Endothelial cell of umbilical vein (primary cell): ENCODE measurements around the gene ALOXE3. TPM values are rescaled to one million over a fixed set of nuclear protein-coding genes. Genes with fewer than 3 reads are reported as not detected.

ENCODE experiments used
- BruUV-seq: library from RNA; stranded (reverse); fragments of 400-500 nt; replicated peaks from 2 replicates; lab custom pipeline; 2021; lab: Mats Ljungman, UMichigan
- CTCF ChIA-PET: fragments of 300-600, 350-600 bp; sonication (Branson Sonifier 250); formaldehyde crosslinking; loops from one replicate; lab custom pipeline; 2021; ENCODE audit warnings: antibody characterized with exemption, inconsistent platforms; lab: Charles Lee
- POLR2A ChIA-PET: fragments of 300-600, 350-600 bp; sonication (Branson Sonifier 250); formaldehyde crosslinking; loops from one replicate; lab custom pipeline; 2021; ENCODE audit warnings: antibody characterized with exemption, inconsistent platforms; lab: Charles Lee
- DNase-seq: peaks from one replicate; pipeline ENCODE4 v3.0.0-alpha.2; 2011; ENCODE audit warnings: low read depth, low spot score
- FAIRE-seq: peaks from 2 replicates; lab custom pipeline; 2011; peaks lifted over from hg19 to GRCh38; lab: Jason Lieb, UNC
- H2AFZ ChIP-seq: 2 replicates; pipeline ENCODE4 v1.6.0; 2012; ENCODE audit warnings: low read depth, low read length, control low read depth, inconsistent platforms
- H3K27ac ChIP-seq: 2 replicates; pipeline ENCODE4 v1.5.1; 2011; ENCODE audit warnings: low read depth, mild to moderate bottlenecking, control low read depth, low read length, moderate library complexity; ENCODE audit not compliant: insufficient read depth
- H3K27me3 ChIP-seq, 2 experiments: 2 replicates each; pipeline versions ENCODE4 v1.6.0 to v1.6.1; 2011; ENCODE audit warnings: low read length in 2 of 2, mixed read lengths in 1 of 2; ENCODE audit not compliant: control insufficient read depth in 2 of 2, insufficient read depth in 2 of 2
- H3K36me3 ChIP-seq, 2 experiments: 2 replicates in 1 of 2; 3 replicates in 1 of 2; pipeline ENCODE4 v1.5.1; 2011; ENCODE audit warnings: low read length in 2 of 2, mild to moderate bottlenecking in 1 of 2, moderate library complexity in 1 of 2; ENCODE audit not compliant: control insufficient read depth in 2 of 2, insufficient read depth in 2 of 2; ENCODE audit errors: extremely low read depth in 1 of 2
- H3K4me1 ChIP-seq: 3 replicates; pipeline ENCODE4 v1.5.1; 2011; ENCODE audit warnings: mild to moderate bottlenecking, low read length; ENCODE audit not compliant: control insufficient read depth, insufficient read depth; ENCODE audit errors: extremely low read depth
- H3K4me2 ChIP-seq: 2 replicates; pipeline ENCODE4 v1.6.1; 2011; ENCODE audit warnings: low read length, control low read depth, mixed read lengths; ENCODE audit not compliant: insufficient read depth
- H3K4me3 ChIP-seq, 3 experiments: fragments of 200-600 bp in 1 of 3; sonication (generic), shearing (Covaris generic) in 1 of 3; replicated peaks in 1 of 3; 2 replicates each; pipeline ENCODE4 v1.5.1; 2011 to 2016; ENCODE audit warnings: control low read depth in 3 of 3, low read length in 3 of 3, mild to moderate bottlenecking in 2 of 3, inconsistent platforms in 1 of 3, low read depth in 1 of 3, moderate library complexity in 1 of 3; ENCODE audit not compliant: insufficient read depth in 1 of 3
- H3K79me2 ChIP-seq: 2 replicates; pipeline ENCODE4 v1.6.0; 2012; ENCODE audit warnings: low read length, inconsistent platforms; ENCODE audit not compliant: control insufficient read depth, insufficient read depth
- H3K9ac ChIP-seq: replicated peaks from 2 replicates; pipeline ENCODE3; 2011; ENCODE audit warnings: low read length, control low read depth; ENCODE audit not compliant: insufficient read depth; ENCODE audit errors: extremely low read depth
- H3K9me1 ChIP-seq: replicated peaks from 3 replicates; pipeline ENCODE4 v1.6.0; 2011; ENCODE audit warnings: mild to moderate bottlenecking, low read length; ENCODE audit not compliant: control insufficient read depth, insufficient read depth; ENCODE audit errors: extremely low read depth
- H3K9me3 ChIP-seq: replicated peaks from 2 replicates; pipeline ENCODE4 v1.5.1; 2012; ENCODE audit warnings: low read length, inconsistent platforms; ENCODE audit not compliant: control insufficient read depth, insufficient read depth
- H4K20me1 ChIP-seq: replicated peaks from 2 replicates; pipeline ENCODE3; 2011; ENCODE audit warnings: mild to moderate bottlenecking, low read length; ENCODE audit not compliant: control insufficient read depth, insufficient read depth; ENCODE audit errors: extremely low read depth
- EZH2 ChIP-seq: IDR thresholded peaks from 2 replicates; pipeline ENCODE4 v1.6.1; 2012; ENCODE audit warnings: borderline replicate concordance, low read depth, mild to moderate bottlenecking, moderate library complexity, low read length, inconsistent platforms; ENCODE audit not compliant: severe bottlenecking
- FOS ChIP-seq: IDR thresholded peaks from 2 replicates; pipeline ENCODE4 v1.6.1; 2011; ENCODE audit warnings: mild to moderate bottlenecking, low read length, moderate library complexity, borderline replicate concordance; ENCODE audit not compliant: insufficient read depth
- GATA2 ChIP-seq: IDR thresholded peaks from 2 replicates; pipeline ENCODE4 v1.7.0; 2011; ENCODE audit warnings: low read depth, mild to moderate bottlenecking, moderate library complexity, mixed read lengths, low read length; ENCODE audit not compliant: insufficient read length, insufficient read depth
- JUN ChIP-seq: IDR thresholded peaks from 2 replicates; pipeline ENCODE4 v1.6.1; 2011; ENCODE audit warnings: borderline replicate concordance, low read depth; ENCODE audit not compliant: insufficient read length, insufficient read depth
- MYC ChIP-seq: IDR thresholded peaks from one replicate; pipeline ENCODE4 v1.6.1; 2011; ENCODE audit warnings: mild to moderate bottlenecking, low read depth, low read length
- POLR2A ChIP-seq: IDR thresholded peaks from 2 replicates; pipeline ENCODE4 v1.6.1; 2012; ENCODE audit warnings: low read depth, mild to moderate bottlenecking, control low read depth, low read length
- POLR2AphosphoS5 ChIP-seq: IDR thresholded peaks from 2 replicates; pipeline ENCODE4 v1.6.1; 2012; ENCODE audit warnings: low read depth, mild to moderate bottlenecking, control low read depth, low read length, moderate library complexity; ENCODE audit not compliant: insufficient read depth
- dilution Hi-C: fragments of 300-500 bp; cut with MboI; formaldehyde crosslinking; loops from one replicate; pipeline ENCODE4 v1.15.0; 2019; ENCODE audit warnings: low sequenced_read_pairs; ENCODE audit not compliant: extremely low pct_ligation_motif_present
- intact Hi-C: fragments of 100-400 bp; cut with micrococcal nuclease; formaldehyde crosslinking; loops from one replicate; pipeline ENCODE4 v1.10.0; 2022
- polyA plus RNA-seq, 4 experiments: library from polyadenylated mRNA; depleted of rRNA in 3 of 4; stranded (reverse) in 3 of 4; unstranded in 1 of 4; fragments of >200 nt; gene quantifications; 2 replicates each; pipeline versions ENCODE4 v1.2.1 to v1.2.3, GENCODE V29; 2011 to 2012; ENCODE audit warnings: missing spikeins in 1 of 4
- total RNA-seq: library from RNA; stranded (reverse); gene quantifications from 2 replicates; pipeline ENCODE4 v1.2.3, GENCODE V29; 2021
- TF ChIP-seq, protein P1 (sequence below), 2 donors: IDR thresholded peaks; 1 replicate in 1 of 2; 2 replicates in 1 of 2; pipeline ENCODE4 v1.5.1; 2011; ENCODE audit warnings: low read length in 2 of 2, mild to moderate bottlenecking in 2 of 2, moderate library complexity in 2 of 2, control low read depth in 1 of 2, inconsistent platforms in 1 of 2, low read depth in 1 of 2; ENCODE audit not compliant: insufficient read depth in 1 of 2; ENCODE audit errors: extremely low read depth in 1 of 2
- TF ChIP-seq, protein P2 (sequence below): IDR thresholded peaks from 2 replicates; pipeline ENCODE4 v1.6.1; 2011; ENCODE audit not compliant: insufficient read depth, insufficient read length

ALOXE3 gene
- total and polyA plus RNA-seq, 2 donors (not counting 3 experiments of a cell fraction or from before 2014, with no cell fraction given): 0.01 TPM; not detected in 1

DNA sequence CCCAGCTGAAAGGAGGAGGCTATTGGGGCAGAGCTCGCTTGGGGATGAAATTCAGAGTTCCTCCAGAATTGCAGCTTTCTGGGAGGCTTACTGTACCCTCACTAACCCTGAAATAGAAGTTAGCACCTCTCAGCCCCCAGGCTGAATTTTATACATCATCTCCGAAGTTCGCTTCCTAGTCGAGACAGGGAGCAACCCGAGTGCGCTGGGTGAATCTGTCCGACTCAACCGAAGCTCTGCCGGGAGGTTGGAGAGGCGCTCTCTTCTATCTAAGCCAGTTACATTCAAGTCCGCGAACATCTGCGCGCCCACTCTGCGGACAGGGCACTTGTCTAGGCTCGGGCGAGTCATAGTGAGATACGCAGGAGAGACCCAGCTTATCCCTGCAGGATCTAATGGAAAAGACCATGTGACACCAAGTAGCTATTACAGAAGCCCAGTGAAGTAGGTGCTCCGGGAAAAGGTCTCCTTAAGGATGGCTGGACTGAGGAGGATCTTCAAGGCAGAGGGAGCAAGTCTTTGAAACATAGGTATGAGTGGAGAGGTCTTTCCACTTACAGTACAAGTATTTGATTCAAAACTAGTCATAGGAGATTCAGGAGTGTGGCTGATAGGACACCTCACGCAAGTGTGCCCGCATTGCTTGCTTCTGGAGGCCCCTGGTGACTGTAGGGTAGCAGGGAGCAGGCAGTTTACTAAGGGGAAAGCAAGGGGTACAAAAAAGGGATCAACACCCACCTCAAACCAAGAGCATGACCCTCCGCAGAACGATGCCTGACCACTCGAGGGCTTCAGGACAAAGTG lies 6.2 kb upstream of the ALOXE3 start:
- Histone ChIP-seq H4K20me1 (peaks cover 3% of the 10 kb centered on the region), H3K4me3 (peak overlapping the region; percentile 4 to 60 (median 8)), H3K9me3 (no peaks in the 10 kb centered on the region), H3K27ac (no peak overlapping the region), H3K27me3 (peaks cover 8 to 14% of the 10 kb centered on the region in 2 experiments), H3K36me3 (no peaks in the 10 kb centered on the region), H3K4me1 (peaks cover 33% of the 10 kb centered on the region), H3K4me2 (peak overlapping the region; percentile 77), H3K9ac (no peak overlapping the region), H3K9me1 (no peaks in the 10 kb centered on the region), H2AFZ (peak overlapping the region; percentile 24), H3K79me2 (no peaks in the 10 kb centered on the region)
- ChIA-PET POLR2A (interaction anchor here (1.7 kb wide), 1 partner anchor 49 kb away, joined by 8 read pairs; no protein-coding TSS in a partner anchor), CTCF (interaction anchor here (0.8 to 2.8 kb wide), 6 partner anchors 14 to 50 kb away, joined by 3 to 19 read pairs (median 6); no protein-coding TSS in a partner anchor)
- FAIRE-seq: peak; percentile 55
- dilution Hi-C loops (no loop called here), intact Hi-C loops (loop anchor here (1.0 to 5.0 kb wide), 2 partner anchors 32 to 282 kb away; no protein-coding TSS in a partner anchor)
- peak; percentile 29 for DNase-seq
- TF ChIP-seq GATA2 (no peak), POLR2A (no peak), MYC (no peak), EZH2 (no peak), POLR2AphosphoS5 (no peak), FOS (no peak), JUN (no peak)
- TF ChIP-seq, protein P1, sequence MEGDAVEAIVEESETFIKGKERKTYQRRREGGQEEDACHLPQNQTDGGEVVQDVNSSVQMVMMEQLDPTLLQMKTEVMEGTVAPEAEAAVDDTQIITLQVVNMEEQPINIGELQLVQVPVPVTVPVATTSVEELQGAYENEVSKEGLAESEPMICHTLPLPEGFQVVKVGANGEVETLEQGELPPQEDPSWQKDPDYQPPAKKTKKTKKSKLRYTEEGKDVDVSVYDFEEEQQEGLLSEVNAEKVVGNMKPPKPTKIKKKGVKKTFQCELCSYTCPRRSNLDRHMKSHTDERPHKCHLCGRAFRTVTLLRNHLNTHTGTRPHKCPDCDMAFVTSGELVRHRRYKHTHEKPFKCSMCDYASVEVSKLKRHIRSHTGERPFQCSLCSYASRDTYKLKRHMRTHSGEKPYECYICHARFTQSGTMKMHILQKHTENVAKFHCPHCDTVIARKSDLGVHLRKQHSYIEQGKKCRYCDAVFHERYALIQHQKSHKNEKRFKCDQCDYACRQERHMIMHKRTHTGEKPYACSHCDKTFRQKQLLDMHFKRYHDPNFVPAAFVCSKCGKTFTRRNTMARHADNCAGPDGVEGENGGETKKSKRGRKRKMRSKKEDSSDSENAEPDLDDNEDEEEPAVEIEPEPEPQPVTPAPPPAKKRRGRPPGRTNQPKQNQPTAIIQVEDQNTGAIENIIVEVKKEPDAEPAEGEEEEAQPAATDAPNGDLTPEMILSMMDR (IDR thresholded peaks at IDR 0.05; ENCODE audit: extremely low read depth in 1 of 2, insufficient read depth in 1 of 2, low read depth in 1 of 2, low read length in 2 of 2): no peak
- TF ChIP-seq, protein P2, sequence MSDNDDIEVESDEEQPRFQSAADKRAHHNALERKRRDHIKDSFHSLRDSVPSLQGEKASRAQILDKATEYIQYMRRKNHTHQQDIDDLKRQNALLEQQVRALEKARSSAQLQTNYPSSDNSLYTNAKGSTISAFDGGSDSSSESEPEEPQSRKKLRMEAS: no peak
- BruUV-seq: no TSS peak
